Activated CD4-positive, CD25-positive, alpha-beta regulatory T cell (primary cell): ENCODE results near the gene LRRC9.
"Not testable (repeated sequence)": the region's sequence is repeated elsewhere in the genome, so short reads cannot be mapped to it uniquely, and the experiment has no call there.

Source experiments
- DNase-seq, 4 experiments: peaks; one replicate each; lab custom pipeline; 2025; lab: John Stamatoyannopoulos, UW

LRRC9 gene

GRCh38 chr14:59919570-59920377 is at the start of gene LRRC9:
LRRC9 (plus strand) TSS chr14:59920144.
- no peak for DNase-seq

- DNase-seq, result no peak
Measured at GRCh38 chr14:59870277-59871165, 49.4 kb upstream of the LRRC9 start, which contains the start of gene RTN1. RTN1 (minus strand) TSS chr14:59870776; CDS start chr14:59870630, 146 bp downstream.

- no peak for DNase-seq
Measured at GRCh38 chr14:59871166-59871495, 48.8 kb upstream of the LRRC9 start.

DNA sequence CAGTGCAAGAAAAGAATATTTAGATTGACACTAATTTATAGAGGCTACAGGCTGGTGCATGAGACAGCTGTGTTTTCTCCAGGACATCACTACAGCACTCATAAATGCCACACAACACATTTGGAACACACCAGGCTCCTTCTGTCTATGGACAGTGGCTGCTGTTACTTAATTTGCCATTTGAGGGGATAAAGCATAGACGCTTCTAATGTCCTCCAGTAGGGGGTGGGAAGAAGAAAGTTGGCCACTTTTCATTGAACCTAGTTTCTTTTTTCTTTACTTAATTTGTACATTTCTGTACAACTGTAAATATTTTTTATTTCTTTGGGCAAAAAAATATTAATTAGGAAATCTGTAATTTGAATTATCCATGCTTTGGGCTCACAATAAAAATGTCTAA is 37.0 kb upstream of the LRRC9 start:
- no peak for DNase-seq

- DNase-seq, result no peak
Measured at GRCh38 chr14:59890676-59891075, 29.3 kb upstream of the LRRC9 start.

DNA sequence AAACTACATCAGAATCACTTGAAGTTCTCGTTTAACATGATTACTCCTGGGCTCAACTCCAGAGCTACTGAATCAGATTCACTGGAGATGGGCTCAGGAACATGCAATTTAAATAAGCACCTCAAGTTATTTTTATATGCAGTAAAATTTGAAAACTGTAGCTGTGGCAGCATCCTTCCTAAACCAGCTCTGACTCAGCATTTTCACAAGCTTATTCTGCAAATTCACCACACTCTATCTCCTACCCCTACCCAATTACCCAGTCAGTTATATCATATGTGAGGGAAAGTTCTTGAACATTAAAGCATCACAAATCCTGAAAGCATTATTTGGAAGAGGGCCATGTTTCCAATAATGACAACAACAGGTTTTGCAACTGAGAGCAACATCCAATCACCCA is 24.2 kb upstream of the LRRC9 start:
- no peak for DNase-seq

- DNase-seq, result no peak
Measured at GRCh38 chr14:59897757-59898383, 22.1 kb upstream of the LRRC9 start.

DNA sequence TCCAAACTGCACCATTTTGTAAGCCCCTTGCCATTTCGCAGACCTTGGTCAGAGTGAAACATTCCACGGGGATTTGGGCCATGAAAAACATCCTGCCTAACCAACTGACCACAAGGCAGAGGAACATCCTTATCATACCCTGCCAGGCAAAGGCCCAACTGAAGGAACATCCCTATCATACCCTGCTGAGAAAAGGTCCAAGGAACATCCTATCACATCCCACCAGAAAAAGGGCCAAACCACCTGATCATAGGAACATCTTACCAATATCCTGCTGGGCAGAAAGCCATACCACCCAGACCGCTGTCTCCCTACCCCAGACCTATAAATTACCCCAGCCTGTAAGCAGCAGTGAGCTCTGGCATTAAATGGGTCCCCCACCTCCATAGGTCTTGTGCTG is 19.4 kb upstream of the LRRC9 start:
- no peak for DNase-seq

DNA sequence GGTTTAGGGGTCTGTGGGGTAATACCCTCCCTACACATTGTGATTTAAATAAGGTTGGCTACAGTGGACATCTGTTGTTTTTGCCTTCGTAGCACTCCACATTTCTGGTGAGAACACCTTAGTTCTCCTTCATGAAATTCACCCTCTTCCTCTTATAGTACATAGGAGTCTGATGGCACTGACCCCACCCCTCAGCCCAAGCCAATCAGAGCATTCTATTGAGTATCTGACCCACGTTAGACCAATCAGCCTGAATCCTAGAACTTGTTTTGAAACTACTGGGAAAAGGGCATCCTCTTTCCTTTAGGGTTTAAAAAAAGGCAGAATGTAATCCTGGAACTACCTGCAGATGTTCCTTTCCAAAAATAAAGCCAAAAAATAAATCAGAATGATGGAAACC is 15.8 kb upstream of the LRRC9 start:
- no peak for DNase-seq

DNA sequence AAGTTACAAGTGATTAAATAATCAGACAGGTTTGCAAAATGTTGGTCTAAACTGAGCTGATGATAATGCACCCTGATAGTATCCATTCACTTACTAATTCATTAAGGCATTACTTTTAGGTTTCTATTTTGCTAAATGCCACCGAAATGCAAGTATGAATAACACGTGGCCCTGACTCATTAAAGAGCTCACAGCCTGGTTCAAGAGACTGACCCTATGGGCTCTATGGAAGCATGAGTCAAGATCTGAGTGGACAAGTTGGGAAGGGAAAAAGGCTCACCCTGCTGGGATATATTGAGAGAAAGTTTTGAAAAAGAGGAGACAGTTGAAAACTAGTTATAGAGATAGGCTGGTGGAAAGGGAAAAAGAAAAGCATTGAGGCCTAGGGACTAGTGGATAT is 14.8 kb upstream of the LRRC9 start:
- DNase-seq, result no peak

DNA sequence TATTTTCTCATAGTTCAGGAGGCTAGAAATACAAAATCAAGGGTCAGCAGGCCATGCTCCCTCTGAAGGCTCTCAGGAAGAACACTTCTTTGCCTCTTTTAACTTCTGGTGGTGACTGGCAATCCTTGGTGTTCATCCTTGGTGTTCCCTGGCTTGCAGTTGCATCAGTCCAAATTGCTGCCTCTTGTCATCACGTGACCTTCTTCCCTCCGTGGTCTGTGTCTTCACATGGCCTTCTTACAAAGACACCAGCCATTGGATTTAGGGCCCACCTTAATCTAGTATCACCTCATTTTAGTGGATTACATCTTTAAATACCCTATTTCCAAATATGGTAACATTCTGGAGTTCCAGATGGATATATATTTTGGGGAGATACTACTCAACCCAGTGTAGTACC is 7.5 kb upstream of the LRRC9 start:
- no peak for DNase-seq

GRCh38 chr14:59913187-59913586 is 6.8 kb upstream of the LRRC9 start:
- DNase-seq, result no peak

DNA sequence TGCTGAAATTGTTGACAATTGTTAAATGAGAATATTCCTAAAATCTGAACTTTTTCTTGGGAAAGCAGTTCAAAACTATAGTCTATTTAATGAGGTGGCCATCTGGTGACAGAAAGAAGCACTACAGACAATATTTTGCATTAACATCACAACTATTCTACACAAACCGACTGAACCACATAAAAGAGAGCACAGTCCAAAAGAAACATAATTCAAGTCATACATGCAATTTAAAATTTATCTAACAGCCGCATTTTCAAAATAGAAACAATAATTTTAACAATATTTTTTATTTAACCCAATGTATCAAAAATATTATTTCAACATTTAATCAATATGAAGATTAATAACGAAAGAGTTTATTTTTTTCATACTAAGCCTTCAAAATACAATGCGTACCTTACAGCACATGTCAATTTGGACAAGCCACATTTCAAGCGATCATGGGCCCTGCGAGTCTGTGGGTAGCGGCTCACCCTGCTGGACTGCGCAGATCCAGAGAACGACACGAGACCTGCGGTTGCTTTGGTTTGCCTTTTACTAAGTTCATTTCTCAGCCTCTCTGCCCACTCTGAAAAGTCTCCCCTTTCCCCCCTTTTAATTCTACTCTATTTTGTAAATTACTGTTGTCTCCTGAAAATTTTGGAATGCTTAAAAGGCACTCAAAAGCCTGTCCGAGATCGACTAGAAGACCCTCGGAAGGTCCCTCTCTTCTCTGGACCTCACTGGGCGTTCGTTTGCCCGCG is 947 bp upstream of the LRRC9 start:
- DNase-seq, result no peak

- DNase-seq, result no peak
Measured at GRCh38 chr14:59920378-59920683, 387 bp downstream of the LRRC9 start.

DNA sequence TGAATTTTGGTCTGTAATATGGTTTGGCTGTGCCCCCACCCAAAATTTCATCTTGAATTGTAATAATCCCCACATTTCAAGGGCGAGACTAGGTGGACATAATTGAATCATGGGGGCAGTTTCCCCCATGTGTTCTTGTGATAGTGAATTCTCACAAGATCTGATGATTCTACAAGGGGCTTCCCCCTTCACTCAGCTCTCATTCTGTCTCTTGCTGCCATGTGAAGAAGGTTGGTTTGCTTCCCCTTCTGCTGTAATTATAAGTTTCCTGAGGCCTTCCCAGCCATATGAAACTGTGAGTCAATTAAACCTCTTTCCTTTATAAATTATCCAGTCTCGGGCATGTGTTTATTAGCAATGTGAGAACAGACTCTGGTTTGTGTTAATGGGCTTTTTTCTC is 5.9 kb downstream of the LRRC9 start:
- DNase-seq, result no peak

DNA sequence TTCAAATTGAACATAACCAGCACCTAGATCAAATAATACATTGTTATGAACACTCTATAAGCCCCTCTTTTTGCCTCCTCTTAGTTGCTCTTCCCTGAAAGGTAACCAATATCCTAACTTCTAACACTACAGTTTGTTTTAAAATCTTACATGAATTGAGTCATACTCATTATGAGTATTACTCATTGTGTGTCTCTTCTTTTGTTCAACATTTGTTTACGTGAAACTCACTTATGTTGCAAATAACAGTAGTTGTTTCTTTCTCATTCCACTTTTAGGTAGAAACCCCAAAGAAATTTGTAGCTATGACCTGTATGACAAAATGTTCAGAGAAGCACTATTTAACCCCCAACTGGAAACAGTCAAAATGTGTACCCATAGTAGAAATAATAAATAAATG is 6.6 kb downstream of the LRRC9 start:
- DNase-seq, result no peak

GRCh38 chr14:59931237-59931636 is 11.3 kb downstream of the LRRC9 start:
- DNase-seq, result no peak

DNA sequence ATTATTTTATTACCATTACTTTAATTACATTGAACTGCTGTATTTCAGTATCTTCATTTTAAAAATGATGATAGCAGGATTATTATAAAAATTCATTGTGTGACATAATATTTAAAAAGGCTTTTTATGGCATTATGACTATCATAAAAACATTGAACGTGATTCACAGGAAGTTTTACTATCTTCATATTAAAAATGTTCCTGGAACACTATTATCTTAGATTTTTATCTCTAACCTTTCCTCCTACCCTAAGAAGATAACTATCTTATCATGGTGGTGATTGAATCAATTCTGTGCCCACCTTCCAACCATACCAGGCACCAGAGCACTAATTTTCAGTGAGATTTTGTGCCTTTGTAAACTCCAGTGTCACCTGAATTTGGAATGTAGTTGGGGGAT is 16.2 kb downstream of the LRRC9 start:
- no peak for DNase-seq

DNA sequence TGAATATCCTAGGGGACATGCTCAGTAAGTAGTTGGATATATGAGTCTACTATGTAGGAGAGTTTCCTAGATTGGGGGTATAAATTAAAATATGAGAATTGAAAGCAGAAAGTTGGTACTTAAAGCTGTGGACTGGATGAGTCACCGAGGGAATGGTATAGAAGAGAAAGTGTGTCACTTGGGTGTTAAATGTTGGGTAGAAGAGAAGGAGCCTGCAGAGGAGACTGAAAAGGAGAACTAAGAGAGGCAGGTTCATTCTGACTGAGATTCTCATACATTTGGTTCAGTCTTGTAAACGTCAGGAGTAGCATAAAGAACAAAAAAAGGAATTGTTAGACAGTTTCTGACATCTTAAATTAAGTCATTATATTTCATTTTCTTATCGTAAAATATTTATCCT is 19.9 kb downstream of the LRRC9 start:
- DNase-seq, result no peak

- DNase-seq, result not testable (repeated sequence)
Measured at GRCh38 chr14:59942296-59942862, 22.4 kb downstream of the LRRC9 start.

- DNase-seq, result no peak
Measured at GRCh38 chr14:59944909-59945308, 25.0 kb downstream of the LRRC9 start.

DNA sequence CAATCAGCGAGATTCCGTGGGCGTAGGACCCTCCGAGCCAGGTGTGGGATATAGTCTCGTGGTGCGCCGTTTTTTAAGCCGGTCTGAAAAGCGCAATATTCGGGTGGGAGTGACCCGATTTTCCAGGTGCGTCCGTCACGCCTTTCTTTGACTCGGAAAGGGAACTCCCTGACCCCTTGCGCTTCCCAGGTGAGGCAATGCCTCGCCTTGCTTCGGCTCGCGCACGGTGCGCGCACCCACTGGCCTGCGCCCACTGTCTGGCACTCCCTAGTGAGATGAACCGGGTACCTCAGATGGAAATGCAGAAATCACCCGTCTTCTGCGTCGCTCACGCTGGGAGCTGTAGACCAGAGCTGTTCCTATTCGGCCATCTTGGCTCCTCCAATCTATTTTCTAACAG is 32.2 kb downstream of the LRRC9 start:
- DNase-seq, result not testable (repeated sequence)
